Measurements from ENCODE around the gene ARVCF.

- TF ChIP-seq POLR2A (IDR thresholded peaks at IDR 0.05; ENCODE audit: low read depth, low read length) (no peak), POLR2AphosphoS5 (IDR thresholded peaks at IDR 0.05; ENCODE audit: low read depth, low read length) (no peak), TAF1 (IDR thresholded peaks at IDR 0.05; ENCODE audit: low read depth, low read length) (no peak)
These were observed 83.0 kb downstream of the ARVCF start for GRCh38 chr22:19933341-19934241.
